Sigmoid colon (tissue), 7 donors: ENCODE measurements around the gene MRGPRD. TPM values are rescaled to one million over a fixed set of nuclear protein-coding genes. Genes with fewer than 3 reads are reported as not detected.

Source experiments
- DNase-seq: peaks from one replicate; pipeline ENCODE4 v3.0.0-alpha.2; 2019
- H3K27ac ChIP-seq, 4 donors: fragments of 200-600 bp; sonication (generic); one replicate each; pipeline ENCODE4 v1.5.1; 2016 to 2019; ENCODE audit warnings: mild to moderate bottlenecking in 1 of 4
- H3K27me3 ChIP-seq, 3 donors: fragments of 200-600 bp; sonication (generic); one replicate each; pipeline ENCODE4 v1.5.1; 2019; ENCODE audit warnings: mild to moderate bottlenecking in 1 of 3
- H3K36me3 ChIP-seq, 4 donors: fragments of 200-600 bp; sonication (generic); one replicate each; pipeline ENCODE4 v1.5.1; 2016 to 2019
- H3K4me1 ChIP-seq, 4 donors: fragments of 200-600 bp; sonication (generic); one replicate each; pipeline ENCODE4 v1.5.1; 2017 to 2019
- H3K4me3 ChIP-seq, 4 donors: fragments of 200-600 bp; sonication (generic); one replicate each; pipeline ENCODE4 v1.5.1; 2017 to 2019; ENCODE audit warnings: mild to moderate bottlenecking in 2 of 4, moderate library complexity in 1 of 4
- H3K9me3 ChIP-seq, 4 donors: fragments of 200-600 bp in 3 of 4; sonication (generic) in 3 of 4; one replicate each; pipeline versions ENCODE4 v1.5.1 to v1.6.1; 2013 to 2019
- CTCF ChIP-seq, 4 experiments: fragments of 450-650 bp in 3 of 4; fragments of 200-600 bp in 1 of 4; IDR thresholded peaks; one replicate each; pipeline ENCODE4 v1.5.1; 2016 to 2019; ENCODE audit warnings: antibody characterized with exemption in 4 of 4, mild to moderate bottlenecking in 3 of 4, moderate library complexity in 2 of 4
- EP300 ChIP-seq, 4 donors: sonication (generic); formaldehyde crosslinking; IDR thresholded peaks; one replicate each; pipeline ENCODE4 v1.6.1; 2017; ENCODE audit warnings: antibody characterized with exemption in 4 of 4
- POLR2A ChIP-seq, 2 donors: fragments of 450-650 bp; IDR thresholded peaks; one replicate each; pipeline ENCODE4 v1.6.1; 2016; ENCODE audit warnings: antibody characterized with exemption in 2 of 2, mild to moderate bottlenecking in 2 of 2, moderate library complexity in 2 of 2
- POLR2AphosphoS5 ChIP-seq, 4 donors: sonication (generic); formaldehyde crosslinking; IDR thresholded peaks; one replicate each; pipeline ENCODE4 v1.6.1; 2017; ENCODE audit warnings: antibody characterized with exemption in 4 of 4
- WGBS, 2 donors: extraction: QIAGEN DNeasy Blood & Tissue Kit; methylation state at CpG; one replicate each; pipeline ENCODE4 v1.1.7; 2013; 5-methylcytosine and 5-hydroxymethylcytosine counted together
- intact Hi-C: fragments of 100-400 bp; cut with DNase I; formaldehyde crosslinking; loops from one replicate; pipeline ENCODE4 v1.15.1; 2023
- polyA plus RNA-seq, 3 donors: library from polyadenylated mRNA; stranded (reverse); fragments of 200-250 nt; gene quantifications; one replicate each; pipeline ENCODE4 v1.2.3, GENCODE V29; 2013
- total RNA-seq, 4 donors: library from RNA; depleted of rRNA; stranded (reverse); fragments of >200 nt; gene quantifications; one replicate each; pipeline ENCODE4 v1.1.0, GENCODE V29; 2016
- donor health status: healthy with polysubstance abuse.
- donor health status: Bipolar disorder and iron deficiency.
- donor health status: healthy.

MRGPRD gene
- total and polyA plus RNA-seq, 7 donors: 1.9 to 2.2 (median 2.1) TPM; not detected in 4

- no peak for DNase-seq
- intact Hi-C loops: no loop called here
- Histone ChIP-seq H3K27ac (peak overlapping the region in 2 of 4 donors; percentile 90 to 94), H3K27me3 (no peaks in the 10 kb centered on the region), H3K36me3 (no peaks in the 10 kb centered on the region), H3K4me1 (peaks cover 2 to 49% (median 37%) of the 10 kb centered on the region in 4 donors), H3K9me3 (no peaks in the 10 kb centered on the region), H3K4me3 (no peak overlapping the region)
- 90 to 91% methylated on average over 9 of the region's 9 CpGs for WGBS, 2 donors
- no peak for TF ChIP-seq POLR2A (IDR thresholded peaks at IDR 0.05)
- no peak for TF ChIP-seq POLR2AphosphoS5 (IDR thresholded peaks at IDR 0.05)
- TF ChIP-seq EP300 (IDR thresholded peaks at IDR 0.05): no peak
- no peak for TF ChIP-seq CTCF (IDR thresholded peaks at IDR 0.05)
These were observed 30.0 kb downstream of the MRGPRD start for GRCh38 chr11:68950762-68951161.

GRCh38 chr11:68950270-68950669, 30.5 kb downstream of the MRGPRD start:
- no peak for DNase-seq
- WGBS, 2 donors: 84 to 86% methylated on average over 5 of the region's 5 CpGs
- no peaks in the 10 kb centered on the region for H3K9me3 ChIP-seq
- no peaks in the 10 kb centered on the region for H3K27me3 ChIP-seq
- no peak overlapping the region for H3K4me3 ChIP-seq
- H3K27ac ChIP-seq: peak overlapping the region in 3 of 4 donors; percentile 56 to 94 (median 90)
- no peaks in the 10 kb centered on the region for H3K36me3 ChIP-seq
- no peak for TF ChIP-seq POLR2AphosphoS5 (IDR thresholded peaks at IDR 0.05)
- TF ChIP-seq POLR2A (IDR thresholded peaks at IDR 0.05): no peak
- TF ChIP-seq EP300 (IDR thresholded peaks at IDR 0.05): no peak
- TF ChIP-seq CTCF (IDR thresholded peaks at IDR 0.05): peak; percentile 12 to 37 (median 19)
- H3K4me1 ChIP-seq: peaks cover 2 to 48% (median 37%) of the 10 kb centered on the region in 4 donors
- intact Hi-C loops: no loop called here

- H3K27ac ChIP-seq: peak overlapping the region in 3 of 4 donors; percentile 90 to 94 (median 94)
- 92 to 94% methylated on average over 17 of the region's 17 CpGs for WGBS, 2 donors
- intact Hi-C loops: loop anchor here (5.0 kb wide), 2 partner anchors 53 to 98 kb away; partner anchors contain the start of gene TPCN2
These were observed 31.9 kb downstream of the MRGPRD start for GRCh38 chr11:68948935-68949334.

GRCh38 chr11:68948496-68948895, 32.3 kb downstream of the MRGPRD start:
- peak overlapping the region in 3 of 4 donors; percentile 90 to 94 (median 94) for H3K27ac ChIP-seq
- H3K27me3 ChIP-seq: no peaks in the 10 kb centered on the region
- DNase-seq: no peak
- TF ChIP-seq EP300 (IDR thresholded peaks at IDR 0.05) (no peak), POLR2AphosphoS5 (IDR thresholded peaks at IDR 0.05) (no peak), POLR2A (IDR thresholded peaks at IDR 0.05) (no peak), CTCF (IDR thresholded peaks at IDR 0.05) (no peak)
- peaks cover 0 to 51% (median 36%) of the 10 kb centered on the region in 4 donors for H3K4me1 ChIP-seq
- no peak overlapping the region for H3K4me3 ChIP-seq
- intact Hi-C loops: loop anchor here (5.0 kb wide), 2 partner anchors 54 to 99 kb away; partner anchors contain the start of gene TPCN2
- WGBS, 2 donors: 63 to 67% methylated on average over 2 of the region's 2 CpGs
- H3K36me3 ChIP-seq: no peaks in the 10 kb centered on the region
- H3K9me3 ChIP-seq: no peaks in the 10 kb centered on the region

More at GRCh38 chr11:68948935-68949334, 31.9 kb downstream of the MRGPRD start:
- Histone ChIP-seq H3K36me3 (no peaks in the 10 kb centered on the region), H3K4me3 (no peak overlapping the region), H3K9me3 (no peaks in the 10 kb centered on the region), H3K27me3 (no peaks in the 10 kb centered on the region), H3K4me1 (peaks cover 0 to 48% (median 32%) of the 10 kb centered on the region in 4 donors)
- DNase-seq: no peak
- TF ChIP-seq POLR2A (IDR thresholded peaks at IDR 0.05) (no peak), CTCF (IDR thresholded peaks at IDR 0.05) (no peak), POLR2AphosphoS5 (IDR thresholded peaks at IDR 0.05) (no peak), EP300 (IDR thresholded peaks at IDR 0.05) (no peak)
